ENCODE results near the gene MRPL50. TPM values are rescaled to one million over a fixed set of nuclear protein-coding genes. Genes with fewer than 3 reads are reported as not detected.

Gene MRPL50
- total RNA-seq, 4 donors from 2014 or later = 11.5 to 44.8 (median 23.2) TPM

DNA sequence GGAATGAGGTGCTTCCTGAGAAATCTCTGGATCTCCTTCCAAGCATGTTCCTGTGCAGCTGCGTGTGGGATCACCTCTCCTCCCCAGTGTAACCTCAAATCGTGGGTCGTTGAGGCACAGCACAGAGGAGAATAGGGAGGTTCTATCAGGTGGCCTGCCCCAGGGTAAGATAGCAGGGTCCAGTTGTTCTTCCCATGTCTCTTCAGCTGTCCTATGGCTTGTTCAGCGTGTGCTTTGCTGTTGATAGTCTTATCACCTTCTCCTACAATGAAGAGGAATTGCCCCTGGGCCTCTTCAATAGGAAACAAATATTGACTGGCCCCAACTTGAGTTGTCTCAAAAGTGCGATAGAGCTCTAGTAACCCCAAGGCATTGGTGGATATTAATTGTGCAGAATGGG is 36.0 kb downstream of the MRPL50 start:
- no peaks in the 10 kb centered on the region for H3K4me1 ChIP-seq
- no peaks in the 10 kb centered on the region for H3K36me3 ChIP-seq
- DNase-seq = no peak
- intact Hi-C loops (cut with DNase I; ENCODE audit: low total_unique reads) = no loop called here
- no peaks in the 10 kb centered on the region for H3K27me3 ChIP-seq
- H3K9me3 ChIP-seq = no peaks in the 10 kb centered on the region
- TF ChIP-seq, protein P1, sequence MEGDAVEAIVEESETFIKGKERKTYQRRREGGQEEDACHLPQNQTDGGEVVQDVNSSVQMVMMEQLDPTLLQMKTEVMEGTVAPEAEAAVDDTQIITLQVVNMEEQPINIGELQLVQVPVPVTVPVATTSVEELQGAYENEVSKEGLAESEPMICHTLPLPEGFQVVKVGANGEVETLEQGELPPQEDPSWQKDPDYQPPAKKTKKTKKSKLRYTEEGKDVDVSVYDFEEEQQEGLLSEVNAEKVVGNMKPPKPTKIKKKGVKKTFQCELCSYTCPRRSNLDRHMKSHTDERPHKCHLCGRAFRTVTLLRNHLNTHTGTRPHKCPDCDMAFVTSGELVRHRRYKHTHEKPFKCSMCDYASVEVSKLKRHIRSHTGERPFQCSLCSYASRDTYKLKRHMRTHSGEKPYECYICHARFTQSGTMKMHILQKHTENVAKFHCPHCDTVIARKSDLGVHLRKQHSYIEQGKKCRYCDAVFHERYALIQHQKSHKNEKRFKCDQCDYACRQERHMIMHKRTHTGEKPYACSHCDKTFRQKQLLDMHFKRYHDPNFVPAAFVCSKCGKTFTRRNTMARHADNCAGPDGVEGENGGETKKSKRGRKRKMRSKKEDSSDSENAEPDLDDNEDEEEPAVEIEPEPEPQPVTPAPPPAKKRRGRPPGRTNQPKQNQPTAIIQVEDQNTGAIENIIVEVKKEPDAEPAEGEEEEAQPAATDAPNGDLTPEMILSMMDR (IDR thresholded peaks at IDR 0.05) = no peak
- TF ChIP-seq POLR2A (IDR thresholded peaks at IDR 0.05) = no peak
- H3K4me3 ChIP-seq = no peak overlapping the region
- no peak overlapping the region for H3K27ac ChIP-seq

DNA sequence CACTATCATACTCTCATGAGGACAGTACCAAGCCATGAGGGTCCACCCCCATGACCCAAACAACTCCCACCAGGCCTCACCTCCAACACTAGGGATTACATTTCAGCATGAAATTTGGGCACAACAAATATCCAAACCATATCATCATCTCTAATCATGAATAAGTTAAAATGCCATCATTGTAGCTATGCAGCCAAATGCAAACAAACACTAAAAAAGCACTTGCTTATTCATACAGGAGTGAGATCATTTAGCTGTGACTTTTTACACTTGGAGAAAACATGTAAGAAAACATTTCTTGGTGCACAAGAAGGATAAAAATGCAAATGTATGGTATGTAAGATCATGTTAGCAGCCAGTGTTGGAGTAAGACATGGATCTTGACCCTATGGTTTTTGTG is 37.8 kb downstream of the MRPL50 start:
- no peaks in the 10 kb centered on the region for H3K27me3 ChIP-seq
- H3K36me3 ChIP-seq = no peaks in the 10 kb centered on the region
- H3K27ac ChIP-seq = no peak overlapping the region
- H3K9me3 ChIP-seq = no peaks in the 10 kb centered on the region
- TF ChIP-seq, protein P1 (IDR thresholded peaks at IDR 0.05) = no peak
- no peak for TF ChIP-seq POLR2A (IDR thresholded peaks at IDR 0.05)
- H3K4me1 ChIP-seq = no peaks in the 10 kb centered on the region
- H3K4me3 ChIP-seq = no peak overlapping the region
- DNase-seq = no peak
- intact Hi-C loops (cut with DNase I; ENCODE audit: low total_unique reads) = no loop called here

DNA sequence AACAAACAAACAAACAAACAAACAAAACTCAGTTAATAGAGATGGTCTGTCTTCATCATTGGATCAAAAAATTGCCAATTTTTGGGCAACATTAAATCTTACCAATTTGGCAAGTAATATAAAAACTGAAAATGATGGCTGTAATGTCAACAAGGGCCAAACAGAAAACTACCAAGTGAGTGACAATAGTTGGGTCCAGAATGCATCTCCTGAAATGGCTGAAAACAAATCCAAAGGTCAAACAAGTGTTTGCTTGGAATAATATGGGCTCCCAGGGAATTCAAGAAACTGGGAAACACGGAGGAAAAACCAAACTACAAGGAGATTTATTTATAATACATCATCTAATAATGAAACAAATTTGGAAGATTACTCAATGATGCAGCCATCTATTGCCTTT is 38.7 kb downstream of the MRPL50 start:
- intact Hi-C loops (cut with DNase I; ENCODE audit: low total_unique reads) = no loop called here
- Histone ChIP-seq H3K4me3 (no peak overlapping the region), H3K27ac (no peak overlapping the region), H3K9me3 (no peaks in the 10 kb centered on the region), H3K27me3 (no peaks in the 10 kb centered on the region), H3K36me3 (no peaks in the 10 kb centered on the region), H3K4me1 (no peaks in the 10 kb centered on the region)
- no peak for DNase-seq
- no peak for TF ChIP-seq POLR2A (IDR thresholded peaks at IDR 0.05)
- TF ChIP-seq, protein P1 (IDR thresholded peaks at IDR 0.05) = no peak

DNA sequence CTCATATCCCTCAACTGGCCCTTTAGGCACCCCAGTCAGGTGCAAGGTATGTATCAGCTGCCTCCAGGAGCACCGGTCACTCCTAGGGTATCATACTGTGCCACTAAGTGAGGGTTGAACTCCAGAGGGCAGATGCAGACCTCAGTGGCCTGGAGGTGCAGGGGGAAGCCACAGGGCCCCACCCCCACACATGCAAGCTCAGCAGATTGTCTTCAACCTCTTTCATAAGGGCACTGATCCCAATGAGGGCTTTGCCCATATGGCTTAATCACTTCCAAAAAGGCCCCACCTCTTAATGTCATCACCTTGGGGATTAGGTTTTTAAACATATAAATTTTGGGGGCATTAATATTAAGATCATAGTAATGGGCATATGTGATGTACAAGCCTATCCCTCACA is 41.8 kb downstream of the MRPL50 start:
- no peak for TF ChIP-seq POLR2A (IDR thresholded peaks at IDR 0.05)
- TF ChIP-seq, protein P1 (IDR thresholded peaks at IDR 0.05) = no peak
- no peaks in the 10 kb centered on the region for H3K9me3 ChIP-seq
- no peaks in the 10 kb centered on the region for H3K27me3 ChIP-seq
- H3K4me3 ChIP-seq = no peak overlapping the region
- no peaks in the 10 kb centered on the region for H3K36me3 ChIP-seq
- DNase-seq = no peak
- no peaks in the 10 kb centered on the region for H3K4me1 ChIP-seq
- no peak overlapping the region for H3K27ac ChIP-seq
- intact Hi-C loops (cut with DNase I; ENCODE audit: low total_unique reads) = no loop called here

DNA sequence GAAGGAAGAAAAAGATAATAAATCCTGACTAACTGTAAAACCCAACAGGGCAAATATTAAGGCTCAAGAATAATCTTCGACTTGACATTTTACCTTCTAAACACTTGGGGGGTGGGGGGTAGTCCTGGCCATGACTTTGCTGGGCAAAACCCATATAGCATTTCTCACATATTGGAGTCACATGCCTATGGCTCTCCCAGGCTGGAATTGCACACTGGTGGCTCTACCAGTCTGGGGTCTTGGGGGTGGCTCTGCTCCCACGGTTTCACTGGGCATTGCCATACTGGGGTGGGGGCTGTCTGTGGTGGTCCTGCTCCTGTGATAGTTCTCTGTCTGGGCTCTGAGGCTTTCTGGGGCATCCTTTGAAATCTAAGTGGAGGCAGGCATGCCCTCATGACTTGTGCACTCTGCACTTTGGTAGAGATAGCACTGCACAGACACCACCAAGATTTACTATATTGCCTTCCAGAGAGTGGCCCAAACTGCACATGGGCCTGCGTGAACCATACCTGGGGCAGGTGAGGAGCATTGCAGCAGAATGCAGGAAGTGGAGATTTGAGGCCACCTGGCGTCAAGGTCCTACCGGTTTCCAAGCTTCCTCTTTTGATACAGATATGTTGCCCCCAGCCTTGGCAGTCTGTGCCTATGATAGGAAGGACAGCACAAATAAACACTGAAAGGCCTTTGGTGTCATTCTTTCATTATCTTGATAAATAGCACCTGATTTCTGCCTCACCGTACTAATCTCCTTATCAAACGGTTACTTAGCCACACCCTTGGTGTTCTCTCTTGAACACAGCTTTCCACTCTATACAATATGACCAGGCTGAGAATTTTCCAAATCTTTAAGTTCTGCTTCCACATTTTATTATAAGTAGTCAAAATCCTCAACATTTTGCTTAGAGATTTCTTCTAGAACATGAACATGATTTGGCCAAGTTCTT is 43.4 kb downstream of the MRPL50 start:
- Histone ChIP-seq H3K36me3 (no peaks in the 10 kb centered on the region), H3K4me3 (no peak overlapping the region), H3K27me3 (no peaks in the 10 kb centered on the region), H3K4me1 (no peaks in the 10 kb centered on the region), H3K27ac (no peak overlapping the region), H3K9me3 (no peaks in the 10 kb centered on the region)
- DNase-seq = no peak
- TF ChIP-seq, protein P1 (IDR thresholded peaks at IDR 0.05) = no peak
- TF ChIP-seq POLR2A (IDR thresholded peaks at IDR 0.05) = no peak
- intact Hi-C loops (cut with DNase I; ENCODE audit: low total_unique reads) = no loop called here

All from uterus (tissue), 4 donors.